Measurements from ENCODE around the gene CGA.

DNA sequence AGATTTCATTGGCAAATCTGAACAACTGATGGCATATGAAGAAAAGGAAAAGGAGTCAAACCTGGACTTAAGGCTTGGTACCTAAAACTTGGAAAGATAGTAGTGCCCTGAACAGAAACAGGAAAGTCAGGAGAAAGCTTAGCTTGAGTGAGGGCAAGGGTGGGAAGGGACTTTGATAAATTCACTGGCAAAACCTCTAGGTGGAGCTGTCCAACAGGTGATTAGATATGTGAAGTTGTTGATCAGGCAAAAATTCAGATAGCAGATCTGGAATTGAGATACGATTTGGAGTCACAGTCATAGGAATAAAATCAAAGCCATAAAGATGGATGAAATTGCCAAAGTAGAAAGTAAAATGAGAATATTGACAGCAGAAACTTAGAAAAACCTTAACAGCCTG is 44.3 kb upstream of the CGA start:
- TF ChIP-seq, protein P1, sequence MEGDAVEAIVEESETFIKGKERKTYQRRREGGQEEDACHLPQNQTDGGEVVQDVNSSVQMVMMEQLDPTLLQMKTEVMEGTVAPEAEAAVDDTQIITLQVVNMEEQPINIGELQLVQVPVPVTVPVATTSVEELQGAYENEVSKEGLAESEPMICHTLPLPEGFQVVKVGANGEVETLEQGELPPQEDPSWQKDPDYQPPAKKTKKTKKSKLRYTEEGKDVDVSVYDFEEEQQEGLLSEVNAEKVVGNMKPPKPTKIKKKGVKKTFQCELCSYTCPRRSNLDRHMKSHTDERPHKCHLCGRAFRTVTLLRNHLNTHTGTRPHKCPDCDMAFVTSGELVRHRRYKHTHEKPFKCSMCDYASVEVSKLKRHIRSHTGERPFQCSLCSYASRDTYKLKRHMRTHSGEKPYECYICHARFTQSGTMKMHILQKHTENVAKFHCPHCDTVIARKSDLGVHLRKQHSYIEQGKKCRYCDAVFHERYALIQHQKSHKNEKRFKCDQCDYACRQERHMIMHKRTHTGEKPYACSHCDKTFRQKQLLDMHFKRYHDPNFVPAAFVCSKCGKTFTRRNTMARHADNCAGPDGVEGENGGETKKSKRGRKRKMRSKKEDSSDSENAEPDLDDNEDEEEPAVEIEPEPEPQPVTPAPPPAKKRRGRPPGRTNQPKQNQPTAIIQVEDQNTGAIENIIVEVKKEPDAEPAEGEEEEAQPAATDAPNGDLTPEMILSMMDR (IDR thresholded peaks at IDR 0.05), result peak; percentile 65 to 88 (median 74)
- no peak for TF ChIP-seq POLR2A (IDR thresholded peaks at IDR 0.05)

Measured in right lobe of liver (tissue), 4 donors.